Testis (tissue), 2 donors: Measurements from ENCODE around the gene CFHR4.

Source experiments
- POLR2A ChIP-seq: fragments of 450-650 bp; IDR thresholded peaks from one replicate; pipeline ENCODE4 v1.6.1; 2017; ENCODE audit warnings: antibody characterized with exemption, mild to moderate bottlenecking, moderate library complexity
- TF ChIP-seq, protein P1 (sequence below), 3 experiments: fragments of 450-650 bp in 2 of 3; fragments of 200-600 bp in 1 of 3; sonication (generic) in 1 of 3; IDR thresholded peaks; one replicate each; pipeline ENCODE4 v1.5.1; 2016 to 2019; ENCODE audit warnings: antibody characterized with exemption in 3 of 3, mild to moderate bottlenecking in 2 of 3, moderate library complexity in 1 of 3

DNA sequence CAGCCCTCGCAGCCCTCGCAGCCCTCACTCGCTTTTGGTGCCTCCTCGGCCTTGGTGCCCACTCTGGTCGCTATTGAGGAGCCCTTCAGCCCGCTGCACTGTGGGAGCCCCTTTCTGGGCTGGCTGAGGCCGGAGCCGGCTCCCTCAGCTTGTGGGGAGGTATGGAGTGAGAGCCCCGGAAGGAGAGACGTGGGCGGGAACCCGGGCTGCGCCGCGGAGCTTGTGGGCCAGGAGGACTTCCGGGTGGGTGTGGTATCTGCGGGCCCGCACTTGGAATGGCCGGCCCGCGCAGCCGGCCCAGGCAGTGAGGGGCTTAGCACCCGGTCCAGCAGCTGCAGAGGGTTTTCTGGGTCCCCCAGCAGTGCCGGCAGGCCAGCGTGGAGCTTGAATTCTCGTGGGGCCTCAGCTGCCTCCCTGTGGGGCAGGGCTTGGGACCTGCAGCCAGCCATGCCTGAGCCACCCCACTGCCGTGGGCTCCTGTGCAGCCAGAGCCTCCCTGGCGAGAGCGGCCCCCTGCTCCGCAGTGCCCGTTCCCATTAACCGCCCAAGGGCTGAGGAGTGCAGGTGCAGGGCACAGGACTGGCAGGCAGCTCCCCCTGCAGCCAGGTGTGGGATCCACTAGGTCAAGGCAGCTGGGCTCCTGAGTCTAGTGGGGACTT, 45.8 kb downstream of the CFHR4 start:
- TF ChIP-seq, protein P1, sequence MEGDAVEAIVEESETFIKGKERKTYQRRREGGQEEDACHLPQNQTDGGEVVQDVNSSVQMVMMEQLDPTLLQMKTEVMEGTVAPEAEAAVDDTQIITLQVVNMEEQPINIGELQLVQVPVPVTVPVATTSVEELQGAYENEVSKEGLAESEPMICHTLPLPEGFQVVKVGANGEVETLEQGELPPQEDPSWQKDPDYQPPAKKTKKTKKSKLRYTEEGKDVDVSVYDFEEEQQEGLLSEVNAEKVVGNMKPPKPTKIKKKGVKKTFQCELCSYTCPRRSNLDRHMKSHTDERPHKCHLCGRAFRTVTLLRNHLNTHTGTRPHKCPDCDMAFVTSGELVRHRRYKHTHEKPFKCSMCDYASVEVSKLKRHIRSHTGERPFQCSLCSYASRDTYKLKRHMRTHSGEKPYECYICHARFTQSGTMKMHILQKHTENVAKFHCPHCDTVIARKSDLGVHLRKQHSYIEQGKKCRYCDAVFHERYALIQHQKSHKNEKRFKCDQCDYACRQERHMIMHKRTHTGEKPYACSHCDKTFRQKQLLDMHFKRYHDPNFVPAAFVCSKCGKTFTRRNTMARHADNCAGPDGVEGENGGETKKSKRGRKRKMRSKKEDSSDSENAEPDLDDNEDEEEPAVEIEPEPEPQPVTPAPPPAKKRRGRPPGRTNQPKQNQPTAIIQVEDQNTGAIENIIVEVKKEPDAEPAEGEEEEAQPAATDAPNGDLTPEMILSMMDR (IDR thresholded peaks at IDR 0.05) = no peak
- no peak for TF ChIP-seq POLR2A
